SHP77 (cell line): ENCODE measurements around the gene DCUN1D1.
A peak's percentile ranks its signal among the peaks of the same experiment; 100 is the strongest.
"Not testable (repeated sequence)": the region's sequence is repeated elsewhere in the genome, so short reads cannot be mapped to it uniquely, and the experiment has no call there.

Source experiments
- DNase-seq, 2 experiments: peaks; one replicate each; lab custom pipeline; 2025; lab: John Stamatoyannopoulos, UW

DCUN1D1 gene

GRCh38 chr3:182980204-182981037 is at the start of gene DCUN1D1:
TSS of gene DCUN1D1 (minus strand) at chr3:182980538. CDS start at chr3:182980489, 49 bp downstream.
- DNase-seq, result peak; percentile 49 to 77

GRCh38 chr3:183028416-183028815 is 48.1 kb upstream of the DCUN1D1 start:
- DNase-seq, result no peak

- no peak for DNase-seq
These were observed 46.9 kb upstream of the DCUN1D1 start for GRCh38 chr3:183027276-183027675.

GRCh38 chr3:183022936-183023516 is 42.7 kb upstream of the DCUN1D1 start:
- no peak for DNase-seq

GRCh38 chr3:183018421-183019192 is 38.3 kb upstream of the DCUN1D1 start:
- DNase-seq, result no peak

GRCh38 chr3:183015185-183015584 is 34.8 kb upstream of the DCUN1D1 start:
- DNase-seq, result no peak

- no peak for DNase-seq
These were observed 33.5 kb upstream of the DCUN1D1 start for GRCh38 chr3:183013856-183014255.

- no peak for DNase-seq
These were observed 32.7 kb upstream of the DCUN1D1 start for GRCh38 chr3:183013074-183013473.

GRCh38 chr3:183008800-183009199 is 28.5 kb upstream of the DCUN1D1 start:
- no peak for DNase-seq

GRCh38 chr3:183008303-183008702 is 28.0 kb upstream of the DCUN1D1 start:
- no peak for DNase-seq

- DNase-seq, result no peak
These were observed 26.2 kb upstream of the DCUN1D1 start for GRCh38 chr3:183006396-183007002.

GRCh38 chr3:182999767-183000166 is 19.4 kb upstream of the DCUN1D1 start:
- no peak for DNase-seq

GRCh38 chr3:182993486-182994201 is 13.3 kb upstream of the DCUN1D1 start:
- DNase-seq, result not testable (repeated sequence)

- peak; percentile 6 to 12 for DNase-seq
These were observed 9.2 kb upstream of the DCUN1D1 start for GRCh38 chr3:182989566-182989965.

GRCh38 chr3:182986021-182986420 is 5.7 kb upstream of the DCUN1D1 start:
- DNase-seq, result no peak

GRCh38 chr3:182983876-182984275 is 3.5 kb upstream of the DCUN1D1 start:
- no peak for DNase-seq

- no peak for DNase-seq
These were observed 671 bp upstream of the DCUN1D1 start for GRCh38 chr3:182981038-182981380.

- DNase-seq, result peak in 1 of 2 experiments; percentile 27
These were observed 605 bp downstream of the DCUN1D1 start for GRCh38 chr3:182979674-182980191.

GRCh38 chr3:182979103-182979673 is 1.1 kb downstream of the DCUN1D1 start:
- DNase-seq, result no peak

- no peak for DNase-seq
These were observed 2.0 kb downstream of the DCUN1D1 start for GRCh38 chr3:182978387-182978786.

- no peak for DNase-seq
These were observed 7.3 kb downstream of the DCUN1D1 start for GRCh38 chr3:182973047-182973446.
